Gastroesophageal sphincter (tissue), 3 donors: ENCODE measurements around the gene DUSP11.
"Not testable (repeated sequence)": the region's sequence is repeated elsewhere in the genome, so short reads cannot be mapped to it uniquely, and the experiment has no call there.

Experiments
- EP300 ChIP-seq: sonication (generic); formaldehyde crosslinking; IDR thresholded peaks from one replicate; pipeline ENCODE4 v1.6.1; 2017; ENCODE audit warnings: antibody characterized with exemption, mild to moderate bottlenecking
- POLR2A ChIP-seq, 2 donors: fragments of 450-650 bp; IDR thresholded peaks; one replicate each; pipeline ENCODE4 v1.6.1; 2017; ENCODE audit warnings: antibody characterized with exemption in 2 of 2, mild to moderate bottlenecking in 2 of 2, moderate library complexity in 1 of 2
- POLR2AphosphoS5 ChIP-seq: sonication (generic); formaldehyde crosslinking; IDR thresholded peaks from one replicate; pipeline ENCODE4 v1.6.1; 2017; ENCODE audit warnings: antibody characterized with exemption
- TF ChIP-seq, protein P1 (sequence below), 4 experiments: fragments of 200-600 bp in 2 of 4; fragments of 450-650 bp in 2 of 4; sonication (generic) in 1 of 4; IDR thresholded peaks; one replicate each; pipeline ENCODE4 v1.5.1; 2017 to 2019; ENCODE audit warnings: antibody characterized with exemption in 4 of 4, mild to moderate bottlenecking in 2 of 4, moderate library complexity in 2 of 4

- TF ChIP-seq, protein P1, sequence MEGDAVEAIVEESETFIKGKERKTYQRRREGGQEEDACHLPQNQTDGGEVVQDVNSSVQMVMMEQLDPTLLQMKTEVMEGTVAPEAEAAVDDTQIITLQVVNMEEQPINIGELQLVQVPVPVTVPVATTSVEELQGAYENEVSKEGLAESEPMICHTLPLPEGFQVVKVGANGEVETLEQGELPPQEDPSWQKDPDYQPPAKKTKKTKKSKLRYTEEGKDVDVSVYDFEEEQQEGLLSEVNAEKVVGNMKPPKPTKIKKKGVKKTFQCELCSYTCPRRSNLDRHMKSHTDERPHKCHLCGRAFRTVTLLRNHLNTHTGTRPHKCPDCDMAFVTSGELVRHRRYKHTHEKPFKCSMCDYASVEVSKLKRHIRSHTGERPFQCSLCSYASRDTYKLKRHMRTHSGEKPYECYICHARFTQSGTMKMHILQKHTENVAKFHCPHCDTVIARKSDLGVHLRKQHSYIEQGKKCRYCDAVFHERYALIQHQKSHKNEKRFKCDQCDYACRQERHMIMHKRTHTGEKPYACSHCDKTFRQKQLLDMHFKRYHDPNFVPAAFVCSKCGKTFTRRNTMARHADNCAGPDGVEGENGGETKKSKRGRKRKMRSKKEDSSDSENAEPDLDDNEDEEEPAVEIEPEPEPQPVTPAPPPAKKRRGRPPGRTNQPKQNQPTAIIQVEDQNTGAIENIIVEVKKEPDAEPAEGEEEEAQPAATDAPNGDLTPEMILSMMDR (IDR thresholded peaks at IDR 0.05): not testable (repeated sequence)
- not testable (repeated sequence) for TF ChIP-seq POLR2A (IDR thresholded peaks at IDR 0.05); POLR2AphosphoS5; EP300
Measured at GRCh38 chr2:73783883-73784282, 4.0 kb upstream of the DUSP11 start, which contains the start of gene C2orf78.
